Mesothelial cell of epicardium (in vitro differentiated cells): ENCODE measurements around the gene BCR. TPM values are rescaled to one million over a fixed set of nuclear protein-coding genes. Genes with fewer than 3 reads are reported as not detected.
A peak's percentile ranks its signal among the peaks of the same experiment; 100 is the strongest.

Experiments
- DNase-seq, 2 experiments: peaks; one replicate each; pipeline ENCODE4 v3.0.0; 2021; ENCODE audit warnings: low spot score in 2 of 2; ENCODE audit not compliant: unreplicated experiment in 2 of 2
- H3K27ac Mint-ChIP-seq: 2 replicates; pipeline ENCODE4 v1.8.0; 2021; ENCODE audit warnings: mixed read lengths
- H3K27me3 Mint-ChIP-seq: 2 replicates; pipeline ENCODE4 v1.8.0; 2021; ENCODE audit warnings: low read depth, mixed read lengths
- H3K36me3 Mint-ChIP-seq: 2 replicates; pipeline ENCODE4 v1.8.0; 2021; ENCODE audit warnings: mixed read lengths
- H3K4me1 Mint-ChIP-seq: 2 replicates; pipeline ENCODE4 v1.8.0; 2021; ENCODE audit warnings: mixed read lengths
- H3K4me3 Mint-ChIP-seq: 2 replicates; pipeline ENCODE4 v1.8.0; 2021; ENCODE audit warnings: mild to moderate bottlenecking, moderate library complexity, mixed read lengths
- H3K9me3 Mint-ChIP-seq: 2 replicates; pipeline ENCODE4 v1.8.0; 2021; ENCODE audit warnings: mixed read lengths
- total RNA-seq: library from RNA; stranded (reverse); gene quantifications from 3 replicates; pipeline ENCODE4 v1.2.1, GENCODE V29; 2021
- TF ChIP-seq, protein P1 (sequence below): fragments of 200-600 bp; sonication (generic); IDR thresholded peaks from one replicate; pipeline ENCODE4 v1.5.0; 2021; ENCODE audit warnings: antibody characterized with exemption; ENCODE audit not compliant: unreplicated experiment

BCR gene
- total RNA-seq, 1 donor from 2014 or later: 72.4 TPM

DNA sequence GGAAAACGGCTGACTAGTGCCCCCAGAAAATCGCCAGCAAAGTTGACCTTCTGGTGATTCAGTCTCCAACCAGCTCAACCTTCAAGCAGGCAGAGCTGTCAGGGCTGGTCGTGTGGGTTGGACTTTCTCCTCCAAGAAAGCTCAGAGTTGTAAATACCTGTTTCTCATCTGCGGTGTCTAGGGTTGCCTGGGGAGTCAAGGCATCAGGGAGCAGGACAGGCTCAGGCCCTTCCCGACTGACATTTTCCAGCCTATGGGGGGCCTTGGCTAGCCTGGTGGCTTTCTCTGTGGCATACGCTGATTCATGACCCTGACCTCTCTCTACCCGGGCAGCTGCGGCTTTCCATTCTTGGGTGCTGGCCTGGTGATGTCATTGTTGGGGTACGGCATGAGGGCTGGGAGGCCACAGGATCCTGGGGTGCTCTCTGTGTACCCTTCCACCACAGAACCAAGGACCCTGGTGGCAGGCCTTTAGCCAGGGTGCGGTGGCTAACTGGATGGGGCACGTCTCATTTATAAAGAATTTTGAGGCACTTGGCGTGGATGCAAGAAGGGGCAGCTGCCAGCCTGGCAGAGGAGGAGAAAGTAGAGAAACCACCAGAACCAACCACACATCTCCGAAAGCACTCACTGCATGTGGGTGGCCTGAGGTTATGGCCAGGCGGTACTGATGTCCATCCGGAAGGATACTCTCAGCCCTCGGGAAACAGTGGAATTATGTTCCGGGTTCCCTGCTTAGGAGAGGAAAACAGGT is 64.9 kb downstream of the BCR start:
- TF ChIP-seq, protein P1, sequence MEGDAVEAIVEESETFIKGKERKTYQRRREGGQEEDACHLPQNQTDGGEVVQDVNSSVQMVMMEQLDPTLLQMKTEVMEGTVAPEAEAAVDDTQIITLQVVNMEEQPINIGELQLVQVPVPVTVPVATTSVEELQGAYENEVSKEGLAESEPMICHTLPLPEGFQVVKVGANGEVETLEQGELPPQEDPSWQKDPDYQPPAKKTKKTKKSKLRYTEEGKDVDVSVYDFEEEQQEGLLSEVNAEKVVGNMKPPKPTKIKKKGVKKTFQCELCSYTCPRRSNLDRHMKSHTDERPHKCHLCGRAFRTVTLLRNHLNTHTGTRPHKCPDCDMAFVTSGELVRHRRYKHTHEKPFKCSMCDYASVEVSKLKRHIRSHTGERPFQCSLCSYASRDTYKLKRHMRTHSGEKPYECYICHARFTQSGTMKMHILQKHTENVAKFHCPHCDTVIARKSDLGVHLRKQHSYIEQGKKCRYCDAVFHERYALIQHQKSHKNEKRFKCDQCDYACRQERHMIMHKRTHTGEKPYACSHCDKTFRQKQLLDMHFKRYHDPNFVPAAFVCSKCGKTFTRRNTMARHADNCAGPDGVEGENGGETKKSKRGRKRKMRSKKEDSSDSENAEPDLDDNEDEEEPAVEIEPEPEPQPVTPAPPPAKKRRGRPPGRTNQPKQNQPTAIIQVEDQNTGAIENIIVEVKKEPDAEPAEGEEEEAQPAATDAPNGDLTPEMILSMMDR: no peak
- Mint-ChIP-seq H3K27me3 (no peaks in the 10 kb centered on the region), H3K4me1 (peaks cover 54% of the 10 kb centered on the region), H3K27ac (peak overlapping the region; percentile 34), H3K4me3 (no peak overlapping the region), H3K9me3 (no peaks in the 10 kb centered on the region), H3K36me3 (peaks cover 2% of the 10 kb centered on the region)
- no peak for DNase-seq

DNA sequence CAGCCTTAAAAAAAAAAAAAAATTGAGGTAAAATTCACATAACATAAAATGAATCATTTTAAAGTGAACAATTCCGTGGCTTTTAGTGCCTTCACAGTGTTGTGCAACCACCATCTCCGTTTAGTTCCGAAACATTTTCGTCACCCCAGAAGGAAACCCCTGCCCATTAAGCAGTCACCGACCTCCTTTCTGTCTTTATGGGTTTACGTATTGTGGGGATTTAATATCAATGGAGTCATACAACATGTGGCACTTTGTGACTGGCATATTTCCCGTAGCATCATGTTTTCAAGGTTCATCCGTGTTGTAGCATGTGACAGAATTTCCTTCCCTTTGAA is 65.5 kb downstream of the BCR start:
- Mint-ChIP-seq H3K4me1 (peaks cover 56% of the 10 kb centered on the region), H3K27me3 (no peaks in the 10 kb centered on the region), H3K36me3 (peaks cover under 1% of the 10 kb centered on the region), H3K4me3 (no peak overlapping the region), H3K27ac (no peak overlapping the region), H3K9me3 (no peaks in the 10 kb centered on the region)
- no peak for DNase-seq
- TF ChIP-seq, protein P1: no peak

DNA sequence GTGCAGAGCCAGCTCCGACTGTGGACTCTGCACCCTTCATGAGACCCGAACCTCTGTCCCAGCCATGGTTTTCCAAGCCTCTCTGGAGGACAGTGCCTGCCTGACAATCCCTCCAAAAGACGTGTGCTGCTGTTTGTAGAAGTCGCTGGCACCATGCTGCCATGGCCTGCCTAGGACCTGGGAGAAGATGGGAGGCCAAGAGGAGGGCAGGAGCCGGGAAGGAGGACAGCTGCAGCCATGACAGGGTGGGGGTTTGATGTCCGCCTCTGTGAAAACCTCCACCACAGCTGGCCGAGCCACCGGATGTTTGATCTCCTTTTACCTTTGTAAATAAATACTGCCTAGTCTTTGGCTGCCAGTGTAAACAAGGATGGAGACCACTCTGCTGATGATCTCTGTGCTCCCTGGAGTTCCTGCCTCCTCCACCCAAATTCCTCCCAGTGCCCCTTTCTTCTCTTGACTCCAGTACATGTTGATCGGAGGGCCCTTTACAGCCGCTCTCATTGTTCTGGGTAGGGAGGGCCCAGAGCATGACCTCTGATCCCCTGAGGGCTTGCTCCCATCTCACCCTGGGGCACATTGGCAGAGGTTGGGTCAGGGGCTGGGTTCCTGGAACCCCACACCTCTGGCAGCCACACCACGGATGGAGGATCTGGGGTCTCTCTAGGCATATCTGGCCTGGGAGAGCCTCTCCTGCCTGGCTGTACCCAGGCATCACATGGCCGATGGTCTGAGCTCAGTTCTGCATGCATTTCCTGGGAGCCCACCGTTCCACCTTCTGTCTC is 66.9 kb downstream of the BCR start:
- Mint-ChIP-seq H3K4me1 (peaks cover 47% of the 10 kb centered on the region), H3K27ac (no peak overlapping the region), H3K9me3 (no peaks in the 10 kb centered on the region), H3K27me3 (no peaks in the 10 kb centered on the region), H3K36me3 (no peaks in the 10 kb centered on the region), H3K4me3 (no peak overlapping the region)
- TF ChIP-seq, protein P1: no peak
- DNase-seq: no peak

DNA sequence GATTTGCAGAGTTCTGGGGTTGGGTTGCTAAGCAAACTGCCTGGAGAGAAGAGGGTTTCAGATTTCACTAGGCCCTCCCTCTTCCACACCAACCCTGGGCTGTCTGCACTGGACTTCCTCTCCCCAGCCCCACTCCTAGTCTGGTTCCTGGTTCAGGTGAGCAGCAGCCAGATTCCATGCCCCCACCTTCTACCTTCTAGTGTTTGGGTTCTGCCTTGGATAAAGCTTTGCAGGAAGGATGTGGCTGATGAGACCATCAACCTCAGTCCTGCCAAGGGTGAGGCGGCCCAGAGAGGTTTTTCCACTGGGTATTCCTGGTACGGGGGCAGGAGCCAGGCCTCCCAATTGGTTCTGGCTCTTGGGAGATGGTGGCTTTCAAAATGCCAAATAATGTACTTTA is 68.3 kb downstream of the BCR start:
- H3K4me3 Mint-ChIP-seq: no peak overlapping the region
- peaks cover 33% of the 10 kb centered on the region for H3K4me1 Mint-ChIP-seq
- H3K36me3 Mint-ChIP-seq: peaks cover 2% of the 10 kb centered on the region
- TF ChIP-seq, protein P1: no peak
- peak overlapping the region; percentile 56 for H3K27ac Mint-ChIP-seq
- no peaks in the 10 kb centered on the region for H3K27me3 Mint-ChIP-seq
- DNase-seq: no peak
- H3K9me3 Mint-ChIP-seq: no peaks in the 10 kb centered on the region

DNA sequence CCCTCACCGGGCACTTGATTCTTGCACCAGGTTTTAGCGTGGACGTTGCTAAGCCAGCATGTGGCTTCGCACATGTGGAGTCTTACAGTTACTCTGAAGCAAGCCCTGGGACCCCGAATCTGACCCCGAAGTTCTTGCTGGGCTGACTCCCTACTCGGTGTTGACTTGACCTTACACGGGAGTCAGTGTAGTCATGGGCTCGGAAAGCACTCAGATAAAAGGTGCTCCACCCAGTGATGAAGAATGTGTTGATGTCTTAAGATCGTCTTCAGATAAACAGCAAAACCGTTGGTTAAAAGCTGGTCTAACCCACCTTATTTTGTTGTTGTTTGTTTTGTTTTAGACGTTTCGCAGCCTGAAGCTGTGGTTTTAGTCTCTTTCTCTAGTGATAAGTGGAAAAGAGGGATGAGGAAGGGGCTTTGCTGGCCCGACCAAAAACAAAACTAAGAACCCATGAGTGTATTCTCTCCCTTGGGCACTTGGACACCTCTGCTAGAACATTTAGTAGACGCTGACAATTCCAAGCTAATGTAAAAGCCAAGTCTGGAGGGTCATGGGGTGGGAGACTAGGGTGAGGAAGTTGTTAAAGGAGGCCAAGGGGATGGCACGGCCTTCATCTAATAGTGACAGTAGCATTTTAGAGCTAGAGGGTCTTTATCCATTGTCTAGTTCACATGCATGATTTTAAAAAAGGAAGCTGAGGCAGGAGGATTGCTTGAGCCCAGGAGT is 69.9 kb downstream of the BCR start:
- no peaks in the 10 kb centered on the region for H3K9me3 Mint-ChIP-seq
- no peak for DNase-seq
- TF ChIP-seq, protein P1: no peak
- H3K4me1 Mint-ChIP-seq: peaks cover 19% of the 10 kb centered on the region
- H3K27me3 Mint-ChIP-seq: no peaks in the 10 kb centered on the region
- H3K36me3 Mint-ChIP-seq: peaks cover 14% of the 10 kb centered on the region
- no peak overlapping the region for H3K27ac Mint-ChIP-seq
- no peak overlapping the region for H3K4me3 Mint-ChIP-seq
